Kidney epithelial cell (primary cell): ENCODE results near the gene SLC35G6. TPM values are rescaled to one million over a fixed set of nuclear protein-coding genes. Genes with fewer than 3 reads are reported as not detected.

Source experiments
- DNase-seq: peaks from one replicate; pipeline ENCODE4 v3.0.0-alpha.2; 2010; ENCODE audit warnings: low read depth
- H3K27me3 ChIP-seq: 2 replicates; pipeline ENCODE4 v1.6.0; 2011; ENCODE audit warnings: low read length; ENCODE audit not compliant: control insufficient read depth, insufficient read depth
- H3K36me3 ChIP-seq: 2 replicates; pipeline ENCODE4 v1.5.1; 2011; ENCODE audit warnings: low read length; ENCODE audit not compliant: control insufficient read depth, insufficient read depth
- H3K4me3 ChIP-seq: 2 replicates; pipeline ENCODE4 v1.5.1; 2011; ENCODE audit warnings: low read depth, mild to moderate bottlenecking, control low read depth, low read length
- total RNA-seq: library from RNA; depleted of rRNA; stranded (reverse); fragments of >200 nt; gene quantifications from 2 replicates; pipeline ENCODE4 v1.2.3, GENCODE V29; 2015
- TF ChIP-seq, protein P1 (sequence below): IDR thresholded peaks from 2 replicates; pipeline ENCODE4 v1.5.1; 2011; ENCODE audit warnings: mild to moderate bottlenecking, moderate library complexity, low read length, control low read depth, inconsistent platforms; ENCODE audit not compliant: insufficient read depth, poor library complexity, severe bottlenecking

The SLC35G6 gene
- total RNA-seq, 1 donor from 2014 or later, result not detected

DNA sequence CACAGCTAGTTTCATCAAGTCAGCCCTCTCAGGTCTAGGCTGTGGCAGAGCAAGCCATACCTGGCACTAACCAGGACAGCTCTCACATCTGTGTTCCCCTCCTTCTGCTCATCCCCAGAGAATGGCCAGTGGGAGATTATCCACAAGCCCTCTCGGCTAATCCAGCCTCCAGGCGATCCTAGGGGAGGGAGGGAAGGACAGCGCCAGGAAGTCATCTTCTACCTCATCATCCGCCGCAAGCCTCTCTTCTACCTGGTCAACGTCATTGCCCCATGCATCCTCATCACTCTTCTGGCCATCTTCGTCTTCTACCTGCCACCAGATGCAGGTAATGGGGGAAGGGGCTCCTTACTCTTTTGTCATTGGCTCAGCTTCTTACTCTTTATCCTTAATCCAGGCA is 32.8 kb upstream of the SLC35G6 start:
- Histone ChIP-seq H3K27me3 (no peaks in the 10 kb centered on the region), H3K36me3 (peaks cover 1% of the 10 kb centered on the region), H3K4me3 (no peak overlapping the region)
- TF ChIP-seq, protein P1, sequence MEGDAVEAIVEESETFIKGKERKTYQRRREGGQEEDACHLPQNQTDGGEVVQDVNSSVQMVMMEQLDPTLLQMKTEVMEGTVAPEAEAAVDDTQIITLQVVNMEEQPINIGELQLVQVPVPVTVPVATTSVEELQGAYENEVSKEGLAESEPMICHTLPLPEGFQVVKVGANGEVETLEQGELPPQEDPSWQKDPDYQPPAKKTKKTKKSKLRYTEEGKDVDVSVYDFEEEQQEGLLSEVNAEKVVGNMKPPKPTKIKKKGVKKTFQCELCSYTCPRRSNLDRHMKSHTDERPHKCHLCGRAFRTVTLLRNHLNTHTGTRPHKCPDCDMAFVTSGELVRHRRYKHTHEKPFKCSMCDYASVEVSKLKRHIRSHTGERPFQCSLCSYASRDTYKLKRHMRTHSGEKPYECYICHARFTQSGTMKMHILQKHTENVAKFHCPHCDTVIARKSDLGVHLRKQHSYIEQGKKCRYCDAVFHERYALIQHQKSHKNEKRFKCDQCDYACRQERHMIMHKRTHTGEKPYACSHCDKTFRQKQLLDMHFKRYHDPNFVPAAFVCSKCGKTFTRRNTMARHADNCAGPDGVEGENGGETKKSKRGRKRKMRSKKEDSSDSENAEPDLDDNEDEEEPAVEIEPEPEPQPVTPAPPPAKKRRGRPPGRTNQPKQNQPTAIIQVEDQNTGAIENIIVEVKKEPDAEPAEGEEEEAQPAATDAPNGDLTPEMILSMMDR, result no peak
- no peak for DNase-seq

DNA sequence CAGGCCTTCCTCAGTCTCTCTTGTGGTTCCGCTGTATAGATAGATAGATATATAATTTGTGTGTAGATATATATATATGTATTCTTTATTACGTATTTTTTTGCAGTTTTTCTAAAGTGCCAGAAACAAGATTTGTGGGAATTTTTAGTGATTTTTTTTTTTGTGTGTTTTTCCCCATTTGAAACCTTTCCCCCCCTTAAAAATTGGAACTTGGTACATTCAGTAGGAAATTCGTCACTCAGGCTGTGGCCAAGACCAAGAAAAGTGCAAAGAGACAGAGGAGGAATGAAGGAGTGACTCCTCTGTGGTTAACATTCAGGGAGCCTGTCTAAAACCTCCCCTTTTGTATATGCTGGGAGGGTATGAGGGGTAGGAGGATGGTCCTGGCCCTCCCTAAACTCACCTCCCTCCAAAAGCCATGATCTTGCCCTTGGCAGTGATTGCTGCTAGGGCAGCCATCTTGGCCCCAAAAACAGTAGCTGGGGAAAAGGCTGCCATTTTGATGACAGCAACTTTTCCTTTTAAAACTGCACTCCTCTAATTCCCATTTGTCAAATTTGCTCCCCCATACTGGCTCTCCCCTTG is 21.2 kb upstream of the SLC35G6 start:
- no peak for DNase-seq
- H3K36me3 ChIP-seq, result peaks cover 2% of the 10 kb centered on the region

DNA sequence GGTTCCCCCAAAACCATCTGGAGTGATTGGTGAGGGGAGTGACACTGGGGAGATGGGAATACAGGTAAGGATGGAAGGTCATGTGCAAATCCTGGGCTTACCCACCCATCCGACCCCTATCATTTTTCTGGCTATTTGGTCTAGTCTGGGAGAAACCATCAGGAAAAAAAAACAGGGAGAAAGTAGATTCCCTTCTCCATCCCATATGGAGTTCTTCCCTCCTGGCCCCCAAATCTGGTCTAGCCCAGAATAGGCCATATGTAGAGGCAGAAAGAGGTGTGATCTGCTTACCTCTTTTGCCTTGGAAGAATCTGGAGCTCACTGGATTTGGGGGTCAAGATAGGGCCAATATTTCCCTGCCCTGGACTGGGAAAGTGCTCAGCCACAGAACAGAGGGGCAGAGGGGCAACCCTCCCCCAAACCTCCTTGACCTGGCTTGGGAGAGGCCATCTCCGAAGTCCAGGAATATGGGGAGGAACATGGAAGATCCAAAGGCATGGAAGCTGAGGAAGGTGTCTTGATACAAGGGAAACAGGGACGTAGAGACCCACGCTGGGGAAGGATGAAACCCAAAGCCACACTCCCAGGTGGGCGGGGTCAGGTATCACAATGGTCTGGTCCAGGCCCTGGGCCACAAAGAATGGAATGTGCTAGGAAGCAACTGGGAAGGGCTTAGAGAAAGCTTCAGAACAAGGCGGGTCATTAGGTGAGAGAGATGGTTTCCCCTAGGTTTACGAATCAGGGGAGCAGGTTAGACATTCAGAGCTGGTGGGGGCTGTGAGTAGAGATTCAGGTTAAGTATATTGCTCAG is 20.2 kb upstream of the SLC35G6 start:
- TF ChIP-seq, protein P1, result no peak
- Histone ChIP-seq H3K36me3 (peaks cover 3% of the 10 kb centered on the region), H3K4me3 (no peak overlapping the region), H3K27me3 (no peaks in the 10 kb centered on the region)
- DNase-seq, result no peak

More for the DNA sequence above, 21.2 kb upstream of the SLC35G6 start:
- H3K27me3 ChIP-seq, result no peaks in the 10 kb centered on the region
- TF ChIP-seq, protein P1, result no peak
- no peak overlapping the region for H3K4me3 ChIP-seq

DNA sequence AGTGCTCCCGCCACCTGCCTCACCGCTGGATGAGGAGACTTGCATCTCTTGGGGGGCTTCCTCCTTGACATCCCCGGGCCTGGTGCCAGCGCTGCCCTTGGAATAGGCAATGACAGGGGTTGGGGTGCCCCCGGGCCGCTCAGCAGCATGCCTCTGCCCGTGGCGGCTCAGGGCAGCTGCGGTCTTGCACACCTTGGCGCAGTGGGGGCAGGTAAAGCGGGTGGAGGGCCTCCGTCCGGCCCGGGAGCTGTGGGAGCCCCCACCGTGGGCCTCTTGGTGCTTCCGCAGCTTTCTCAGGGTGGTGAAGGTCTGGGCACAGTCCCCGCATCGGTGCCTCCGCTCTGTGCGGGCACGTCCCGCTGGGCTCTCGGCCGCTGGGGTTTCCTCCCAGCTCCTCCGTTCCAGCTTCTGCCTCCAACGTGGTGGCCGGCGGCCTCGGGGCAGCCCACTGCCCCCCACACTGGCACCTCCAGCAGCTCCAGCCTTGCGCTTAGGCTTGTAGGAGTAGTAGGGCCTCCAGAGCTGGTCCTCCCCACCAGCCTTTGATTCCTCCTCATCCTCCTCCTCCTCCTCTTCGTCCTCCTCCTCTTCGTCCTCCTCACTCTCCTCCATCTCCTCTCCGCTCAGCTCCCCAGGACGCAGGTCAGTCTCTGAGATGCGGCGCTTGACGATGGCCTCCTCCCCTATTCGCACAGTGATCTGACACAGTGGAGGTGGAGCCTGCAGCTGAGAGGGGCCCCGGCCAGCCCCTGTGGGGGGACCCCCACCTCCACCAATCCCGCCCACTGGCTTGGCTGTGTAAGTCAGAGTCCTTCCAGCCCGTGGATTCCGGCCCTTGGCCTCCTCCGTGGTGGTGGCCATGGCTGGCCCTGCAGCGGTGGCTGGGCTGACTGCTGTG is 18.5 kb upstream of the SLC35G6 start:
- TF ChIP-seq, protein P1, result no peak
- H3K36me3 ChIP-seq, result peaks cover 4% of the 10 kb centered on the region
- no peaks in the 10 kb centered on the region for H3K27me3 ChIP-seq
- no peak for DNase-seq
- H3K4me3 ChIP-seq, result no peak overlapping the region

DNA sequence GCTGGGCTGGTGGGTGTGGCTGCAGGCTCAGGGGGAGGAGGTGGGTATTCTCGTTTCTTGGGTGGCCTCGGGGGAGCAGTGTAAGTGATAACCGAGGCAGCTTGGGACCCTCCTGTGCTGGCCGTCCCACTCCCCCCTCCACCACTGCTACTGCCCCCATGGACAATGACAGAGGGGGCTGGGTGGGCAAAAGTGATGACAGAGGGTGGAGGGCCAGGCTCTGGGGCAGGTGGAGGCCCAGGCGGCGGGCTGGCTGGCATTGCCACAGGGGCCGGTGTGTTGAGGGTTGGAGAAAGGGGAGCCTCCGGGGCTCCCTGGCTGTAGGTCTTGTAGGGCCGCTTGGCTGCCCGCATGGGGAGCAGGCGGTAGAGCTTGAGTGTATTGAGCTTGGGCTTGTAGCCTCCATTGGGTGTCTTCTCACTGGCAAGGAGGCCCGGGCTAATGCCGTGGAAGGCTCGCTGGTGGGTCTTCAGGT is 17.8 kb upstream of the SLC35G6 start:
- DNase-seq, result no peak
- TF ChIP-seq, protein P1, result no peak
- Histone ChIP-seq H3K4me3 (no peak overlapping the region), H3K27me3 (no peaks in the 10 kb centered on the region), H3K36me3 (peaks cover 4% of the 10 kb centered on the region)
